Nephron (organoid): Measurements from ENCODE around the gene PEX11G.

Experiments used
- H3K27ac Mint-ChIP-seq, 3 experiments: 2 replicates each; pipeline ENCODE4 v1.8.0; 2020; ENCODE audit warnings: mixed read lengths in 3 of 3, mild to moderate bottlenecking in 2 of 3, moderate library complexity in 1 of 3
- H3K27me3 Mint-ChIP-seq: 2 replicates; pipeline ENCODE4 v1.8.0; 2021; ENCODE audit warnings: low read depth, mild to moderate bottlenecking, moderate library complexity, mixed read lengths
- H3K36me3 Mint-ChIP-seq: 2 replicates; pipeline ENCODE4 v1.8.0; 2020; ENCODE audit warnings: low read depth, mixed read lengths
- H3K4me1 Mint-ChIP-seq: 2 replicates; pipeline ENCODE4 v1.8.0; 2020; ENCODE audit warnings: mixed read lengths
- H3K4me3 Mint-ChIP-seq, 3 experiments: 2 replicates each; pipeline ENCODE4 v1.8.0; 2020; ENCODE audit warnings: mild to moderate bottlenecking in 3 of 3, mixed read lengths in 3 of 3, moderate library complexity in 2 of 3
- H3K9me3 Mint-ChIP-seq: 2 replicates; pipeline ENCODE4 v1.8.0; 2020; ENCODE audit warnings: mixed read lengths
- CTCF ChIP-seq, 3 experiments: fragments of 200-600 bp; sonication (generic); IDR thresholded peaks; one replicate each; pipeline ENCODE4 v1.5.0; 2021; ENCODE audit warnings: antibody characterized with exemption in 3 of 3; ENCODE audit not compliant: unreplicated experiment in 3 of 3

The PEX11G gene

GRCh38 chr19:7516333-7516732, 27.5 kb upstream of the PEX11G start:
- H3K4me1 Mint-ChIP-seq, result peaks cover 27% of the 10 kb centered on the region
- H3K27ac Mint-ChIP-seq, result peak overlapping the region; percentile 96 to 99 (median 98)
- H3K27me3 Mint-ChIP-seq, result peaks cover 5% of the 10 kb centered on the region
- H3K36me3 Mint-ChIP-seq, result peaks cover 19% of the 10 kb centered on the region
- no peaks in the 10 kb centered on the region for H3K9me3 Mint-ChIP-seq
- H3K4me3 Mint-ChIP-seq, result peak overlapping the region; percentile 90 to 96 (median 94)
- no peak for TF ChIP-seq CTCF (IDR thresholded peaks at IDR 0.05; ENCODE audit: unreplicated experiment in 3 of 3)

GRCh38 chr19:7515645-7516151, 26.9 kb upstream of the PEX11G start, which contains the start of gene ZNF358:
Gene ZNF358 (plus strand): TSS chr19:7516103. CDS start chr19:7519243, 3,140 bp downstream.
- Mint-ChIP-seq H3K36me3 (peaks cover 14% of the 10 kb centered on the region), H3K9me3 (no peaks in the 10 kb centered on the region)
- TF ChIP-seq CTCF (IDR thresholded peaks at IDR 0.05; ENCODE audit: unreplicated experiment in 3 of 3), result no peak

GRCh38 chr19:7515110-7515644, 26.3 kb upstream of the PEX11G start:
- Mint-ChIP-seq H3K4me3 (peak overlapping the region; percentile 92 to 96 (median 94)), H3K36me3 (peaks cover 14% of the 10 kb centered on the region), H3K27ac (peak overlapping the region; percentile 99 to 100 (median 99)), H3K9me3 (no peaks in the 10 kb centered on the region), H3K27me3 (peaks cover 7% of the 10 kb centered on the region), H3K4me1 (peaks cover 27% of the 10 kb centered on the region)
- TF ChIP-seq CTCF (IDR thresholded peaks at IDR 0.05; ENCODE audit: unreplicated experiment in 3 of 3), result no peak

More at GRCh38 chr19:7515645-7516151, 26.9 kb upstream of the PEX11G start, which contains the start of gene ZNF358:
- H3K4me1 Mint-ChIP-seq, result peaks cover 27% of the 10 kb centered on the region
- H3K27me3 Mint-ChIP-seq, result peaks cover 5% of the 10 kb centered on the region
- H3K27ac Mint-ChIP-seq, result peak within 1 kb of the TSS; percentile 99 to 100 (median 99)
- H3K4me3 Mint-ChIP-seq, result peak within 1 kb of the TSS; percentile 94 to 96 (median 96)

GRCh38 chr19:7513809-7514642, 25.2 kb upstream of the PEX11G start:
- H3K9me3 Mint-ChIP-seq, result no peaks in the 10 kb centered on the region
- TF ChIP-seq CTCF (IDR thresholded peaks at IDR 0.05; ENCODE audit: unreplicated experiment in 3 of 3), result no peak
- H3K4me3 Mint-ChIP-seq, result peak overlapping the region; percentile 92 to 96 (median 94)
- H3K36me3 Mint-ChIP-seq, result peaks cover 10% of the 10 kb centered on the region
- H3K27me3 Mint-ChIP-seq, result peaks cover 17% of the 10 kb centered on the region
- peaks cover 27% of the 10 kb centered on the region for H3K4me1 Mint-ChIP-seq
- peak overlapping the region; percentile 91 to 99 (median 99) for H3K27ac Mint-ChIP-seq

GRCh38 chr19:7512400-7512851, 23.6 kb upstream of the PEX11G start:
- TF ChIP-seq CTCF (IDR thresholded peaks at IDR 0.05; ENCODE audit: unreplicated experiment in 3 of 3), result no peak
- H3K27me3 Mint-ChIP-seq, result peaks cover 17% of the 10 kb centered on the region
- no peaks in the 10 kb centered on the region for H3K36me3 Mint-ChIP-seq
- peaks cover 23% of the 10 kb centered on the region for H3K4me1 Mint-ChIP-seq
- no peaks in the 10 kb centered on the region for H3K9me3 Mint-ChIP-seq
- peak overlapping the region in 1 of 3 experiments; percentile 61 for H3K4me3 Mint-ChIP-seq
- H3K27ac Mint-ChIP-seq, result no peak overlapping the region
